ENCODE data around the gene NEUROG2.
"Not testable (repeated sequence)": the region's sequence is repeated elsewhere in the genome, so short reads cannot be mapped to it uniquely, and the experiment has no call there.

NEUROG2 gene

DNA sequence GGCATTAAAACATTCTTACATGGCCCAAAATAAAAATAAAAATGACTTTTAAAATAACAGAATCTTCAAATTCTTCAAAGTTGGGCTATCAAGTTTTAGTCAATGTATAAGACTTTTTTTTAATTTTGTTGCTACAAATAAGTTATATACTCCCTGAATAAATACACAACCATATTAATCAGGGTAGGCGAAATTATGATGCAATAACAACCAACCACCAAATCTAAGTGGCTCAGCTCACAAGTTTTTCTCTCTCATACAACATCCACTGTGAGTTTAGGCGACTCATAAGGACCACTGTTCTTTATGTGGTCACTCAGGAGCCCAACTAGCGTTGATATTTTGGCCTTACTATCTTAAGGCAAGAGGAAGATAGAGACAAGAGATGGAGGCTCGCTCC, 11.2 kb downstream of the NEUROG2 start:
- ChIA-PET CTCF (interaction anchor here (2.6 kb wide), 1 partner anchor 177 kb away, joined by 9 read pairs; no protein-coding TSS in a partner anchor), POLR2A (no interaction called here)
- DNase-seq (ENCODE audit: low read depth, low spot score), result no peak
- TF ChIP-seq, protein P1, sequence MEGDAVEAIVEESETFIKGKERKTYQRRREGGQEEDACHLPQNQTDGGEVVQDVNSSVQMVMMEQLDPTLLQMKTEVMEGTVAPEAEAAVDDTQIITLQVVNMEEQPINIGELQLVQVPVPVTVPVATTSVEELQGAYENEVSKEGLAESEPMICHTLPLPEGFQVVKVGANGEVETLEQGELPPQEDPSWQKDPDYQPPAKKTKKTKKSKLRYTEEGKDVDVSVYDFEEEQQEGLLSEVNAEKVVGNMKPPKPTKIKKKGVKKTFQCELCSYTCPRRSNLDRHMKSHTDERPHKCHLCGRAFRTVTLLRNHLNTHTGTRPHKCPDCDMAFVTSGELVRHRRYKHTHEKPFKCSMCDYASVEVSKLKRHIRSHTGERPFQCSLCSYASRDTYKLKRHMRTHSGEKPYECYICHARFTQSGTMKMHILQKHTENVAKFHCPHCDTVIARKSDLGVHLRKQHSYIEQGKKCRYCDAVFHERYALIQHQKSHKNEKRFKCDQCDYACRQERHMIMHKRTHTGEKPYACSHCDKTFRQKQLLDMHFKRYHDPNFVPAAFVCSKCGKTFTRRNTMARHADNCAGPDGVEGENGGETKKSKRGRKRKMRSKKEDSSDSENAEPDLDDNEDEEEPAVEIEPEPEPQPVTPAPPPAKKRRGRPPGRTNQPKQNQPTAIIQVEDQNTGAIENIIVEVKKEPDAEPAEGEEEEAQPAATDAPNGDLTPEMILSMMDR (IDR thresholded peaks at IDR 0.05; ENCODE audit: insufficient read depth, low read length, missing control alignments), result no peak
- no peak overlapping the region for H3K4me3 ChIP-seq (ENCODE audit: low read depth, low read length)

DNA sequence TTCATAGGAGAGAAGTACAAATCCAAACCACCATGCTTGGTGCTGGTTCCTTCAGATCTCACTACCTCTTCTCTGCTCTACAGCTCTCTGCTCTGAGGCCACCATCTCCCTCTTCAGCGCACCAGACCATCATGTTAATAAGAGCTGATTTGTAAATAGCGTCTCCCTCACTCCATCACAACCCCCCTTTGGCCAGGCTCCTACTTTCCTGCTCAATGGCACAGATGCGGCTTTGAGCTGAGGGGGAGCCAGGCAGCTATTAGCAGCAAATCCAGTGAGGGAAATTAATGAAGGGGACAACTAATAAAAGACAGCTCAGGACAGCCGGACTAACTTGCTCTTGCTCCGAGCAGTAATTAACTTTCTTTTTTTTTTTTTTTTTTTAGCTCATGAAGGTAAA, 13.1 kb downstream of the NEUROG2 start:
- ChIA-PET POLR2A (no interaction called here), CTCF (interaction anchor here (1.3 to 2.6 kb wide), 2 partner anchors 175 to 403 kb away, joined by 3 to 9 read pairs; no protein-coding TSS in a partner anchor)
- TF ChIP-seq, protein P1 (IDR thresholded peaks at IDR 0.05; ENCODE audit: insufficient read depth, low read length, missing control alignments), result no peak

DNA sequence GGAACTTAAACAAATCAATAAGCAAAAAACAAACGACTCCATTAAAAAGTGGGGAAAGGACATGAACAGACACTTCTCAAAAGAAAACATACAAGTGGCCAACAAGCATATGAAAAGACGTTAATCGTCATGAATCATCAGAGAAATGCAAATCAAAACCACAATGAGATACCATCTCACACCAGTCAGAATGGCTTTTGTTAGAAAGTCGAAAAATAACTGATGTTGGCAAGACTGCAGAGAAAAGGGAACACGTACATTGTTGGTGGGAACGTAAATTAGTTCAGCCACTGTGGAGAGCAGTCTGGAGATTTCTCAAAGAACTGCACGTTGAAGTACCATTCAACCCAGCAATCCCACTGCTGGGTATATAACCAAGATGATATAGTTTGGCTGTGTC, 23.7 kb downstream of the NEUROG2 start:
- CTCF ChIA-PET, result no interaction called here
- no peak overlapping the region for H3K4me3 ChIP-seq (ENCODE audit: low read depth, low read length)
- TF ChIP-seq, protein P1 (IDR thresholded peaks at IDR 0.05; ENCODE audit: insufficient read depth, low read length, missing control alignments), result no peak
- POLR2A ChIA-PET, result no interaction called here
- no peak for DNase-seq (ENCODE audit: low read depth, low spot score)

More for the DNA sequence above, 13.1 kb downstream of the NEUROG2 start:
- DNase-seq (ENCODE audit: low read depth, low spot score), result no peak
- H3K4me3 ChIP-seq (ENCODE audit: low read depth, low read length), result no peak overlapping the region

DNA sequence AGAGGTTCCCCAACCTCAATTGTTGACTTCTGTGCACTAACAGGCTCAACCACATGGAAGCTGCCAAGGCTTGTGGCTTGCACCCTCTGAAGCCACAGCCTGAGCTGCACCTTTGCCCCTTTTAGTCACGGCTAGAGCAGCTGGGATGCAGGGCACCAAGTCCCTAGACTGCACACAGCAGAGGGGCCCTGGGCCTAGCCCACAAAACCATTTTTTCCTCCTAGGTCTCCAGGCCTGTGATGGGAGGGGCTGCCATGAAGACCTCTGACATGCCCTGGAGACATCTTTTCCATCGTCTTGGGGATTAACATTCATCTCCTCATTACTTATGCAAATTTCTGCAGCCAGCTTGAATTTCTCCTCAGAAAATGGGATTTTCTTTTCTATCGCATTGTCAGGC, 25.2 kb downstream of the NEUROG2 start:
- CTCF ChIA-PET, POLR2A ChIA-PET: not testable (repeated sequence)

DNA sequence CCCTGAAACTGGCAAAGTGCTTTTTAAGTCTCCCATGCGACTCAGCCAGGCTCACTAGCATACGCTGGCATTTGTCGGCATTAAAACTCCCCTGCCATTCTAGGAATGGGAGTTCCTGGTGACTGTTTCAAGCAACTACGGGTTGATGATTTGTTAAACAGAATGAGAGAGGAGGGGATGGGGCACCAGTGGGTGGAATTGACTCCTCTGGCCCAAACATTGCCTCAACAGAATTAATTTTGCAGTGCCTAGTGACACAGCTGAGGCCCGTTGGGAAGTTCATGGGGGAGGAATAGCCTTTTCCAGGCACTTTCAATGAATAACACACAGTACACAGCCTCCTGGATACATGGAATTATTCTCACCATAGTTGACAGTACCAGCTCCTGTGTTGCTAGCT, 30.1 kb downstream of the NEUROG2 start:
- ChIA-PET POLR2A (no interaction called here), CTCF (no interaction called here)
- TF ChIP-seq, protein P1 (IDR thresholded peaks at IDR 0.05; ENCODE audit: insufficient read depth, low read length, missing control alignments), result no peak
- no peak for DNase-seq (ENCODE audit: low read depth, low spot score)
- H3K4me3 ChIP-seq (ENCODE audit: low read depth, low read length), result no peak overlapping the region

More for the DNA sequence above, 25.2 kb downstream of the NEUROG2 start:
- DNase-seq (ENCODE audit: low read depth, low spot score); H3K4me3 ChIP-seq (ENCODE audit: low read depth, low read length): not testable (repeated sequence)

DNA sequence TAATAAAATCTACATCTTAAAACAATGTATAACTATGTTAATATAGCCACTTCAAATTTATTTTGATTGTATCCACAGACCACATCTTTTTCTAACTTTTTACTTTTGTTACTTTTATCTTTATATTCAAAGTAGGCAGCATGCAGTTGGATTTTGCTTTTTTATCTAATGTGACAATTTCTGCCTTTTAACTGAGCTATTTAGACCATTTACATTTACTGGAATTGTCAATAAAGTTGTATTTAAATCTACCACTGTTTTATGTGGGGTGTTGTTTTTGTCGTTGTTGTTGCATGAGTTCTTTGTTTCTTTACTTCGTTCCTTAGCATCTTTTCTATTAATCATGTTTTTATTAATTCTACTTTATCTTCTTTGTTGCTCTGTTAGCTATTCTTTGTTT, 42.0 kb downstream of the NEUROG2 start:
- DNase-seq (ENCODE audit: low read depth, low spot score), result no peak
- POLR2A ChIA-PET, result no interaction called here
- CTCF ChIA-PET, result no interaction called here

DNA sequence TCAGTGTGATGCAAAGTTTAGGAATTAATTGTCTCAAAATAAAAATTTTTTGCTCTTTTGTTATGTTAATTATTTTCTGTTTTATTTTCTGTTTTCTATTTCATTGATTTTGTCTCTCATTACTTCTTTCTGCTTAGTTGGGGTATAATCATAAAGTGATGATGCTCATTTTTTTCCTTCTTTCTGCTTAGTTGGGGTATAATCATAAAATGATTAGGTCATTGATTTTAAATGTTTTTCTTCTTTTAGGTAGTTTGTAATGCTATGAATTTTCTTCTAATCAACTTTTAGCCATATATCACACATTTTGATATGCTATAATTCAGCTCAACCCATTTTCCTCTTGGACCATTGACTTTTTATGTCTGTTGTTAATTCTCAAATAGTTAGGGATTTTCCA, 43.7 kb downstream of the NEUROG2 start:
- DNase-seq (ENCODE audit: low read depth, low spot score), result no peak
- CTCF ChIA-PET, result no interaction called here
- POLR2A ChIA-PET, result no interaction called here
- no peak overlapping the region for H3K4me3 ChIP-seq (ENCODE audit: low read depth, low read length)
- TF ChIP-seq, protein P1 (IDR thresholded peaks at IDR 0.05; ENCODE audit: insufficient read depth, low read length, missing control alignments), result no peak

More for the DNA sequence above, 42.0 kb downstream of the NEUROG2 start:
- TF ChIP-seq, protein P1 (IDR thresholded peaks at IDR 0.05; ENCODE audit: insufficient read depth, low read length, missing control alignments), result no peak
- H3K4me3 ChIP-seq (ENCODE audit: low read depth, low read length), result no peak overlapping the region

Measured in AG04449 (cell line).